DND-41 (cell line): ENCODE data around the gene CCL2.

Experiments used
- EZH2 ChIP-seq: IDR thresholded peaks from 3 replicates; pipeline ENCODE4 v1.6.1; 2012; ENCODE audit warnings: borderline replicate concordance, low read depth, mild to moderate bottlenecking, moderate library complexity, low read length, inconsistent platforms; ENCODE audit not compliant: severe bottlenecking
- TF ChIP-seq, protein P1 (sequence below): IDR thresholded peaks from 2 replicates; pipeline ENCODE4 v1.5.1; 2012; ENCODE audit warnings: borderline replicate concordance, low read length, moderate library complexity, mild to moderate bottlenecking; ENCODE audit not compliant: poor library complexity, severe bottlenecking; ENCODE audit errors: extremely low read depth

DNA sequence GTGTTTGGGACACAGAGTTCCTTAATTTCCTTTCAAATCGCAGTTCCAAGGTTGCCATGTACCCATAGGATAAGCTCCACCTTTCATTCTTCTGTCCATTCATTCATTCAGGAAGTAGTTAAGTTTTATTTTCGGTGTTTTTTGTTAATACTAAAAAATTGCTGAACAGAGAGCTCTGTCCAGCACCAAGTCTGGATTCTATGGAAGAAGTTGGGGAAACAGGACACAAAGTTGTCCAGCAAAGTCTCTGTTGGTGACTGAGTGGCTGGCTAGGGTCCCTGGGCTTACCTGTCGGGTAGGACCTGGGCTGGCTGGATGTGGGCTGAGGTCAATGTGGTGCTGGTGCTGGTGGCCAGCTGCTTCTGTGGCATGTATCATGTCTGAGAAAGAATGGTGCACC is 17.6 kb upstream of the CCL2 start:
- TF ChIP-seq, protein P1, sequence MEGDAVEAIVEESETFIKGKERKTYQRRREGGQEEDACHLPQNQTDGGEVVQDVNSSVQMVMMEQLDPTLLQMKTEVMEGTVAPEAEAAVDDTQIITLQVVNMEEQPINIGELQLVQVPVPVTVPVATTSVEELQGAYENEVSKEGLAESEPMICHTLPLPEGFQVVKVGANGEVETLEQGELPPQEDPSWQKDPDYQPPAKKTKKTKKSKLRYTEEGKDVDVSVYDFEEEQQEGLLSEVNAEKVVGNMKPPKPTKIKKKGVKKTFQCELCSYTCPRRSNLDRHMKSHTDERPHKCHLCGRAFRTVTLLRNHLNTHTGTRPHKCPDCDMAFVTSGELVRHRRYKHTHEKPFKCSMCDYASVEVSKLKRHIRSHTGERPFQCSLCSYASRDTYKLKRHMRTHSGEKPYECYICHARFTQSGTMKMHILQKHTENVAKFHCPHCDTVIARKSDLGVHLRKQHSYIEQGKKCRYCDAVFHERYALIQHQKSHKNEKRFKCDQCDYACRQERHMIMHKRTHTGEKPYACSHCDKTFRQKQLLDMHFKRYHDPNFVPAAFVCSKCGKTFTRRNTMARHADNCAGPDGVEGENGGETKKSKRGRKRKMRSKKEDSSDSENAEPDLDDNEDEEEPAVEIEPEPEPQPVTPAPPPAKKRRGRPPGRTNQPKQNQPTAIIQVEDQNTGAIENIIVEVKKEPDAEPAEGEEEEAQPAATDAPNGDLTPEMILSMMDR = no peak
- TF ChIP-seq EZH2 = no peak
